Effector memory CD8-positive, alpha-beta T cell (primary cell): ENCODE measurements around the gene NR2F2.

Experiments
- ATAC-seq: fragments of 150-1000 bp; cut with Tn5 transposase; replicated peaks from 2 replicates; pipeline ENCODE4 v1.10.0; 2021; ENCODE audit warnings: mild to moderate bottlenecking, moderate library complexity
- DNase-seq, 3 experiments: peaks; one replicate each; pipeline ENCODE4 v3.0.0; 2021
- H3K27ac Mint-ChIP-seq, 2 donors: one replicate each; pipeline ENCODE4 v1.8.0; 2022; ENCODE audit warnings: mild to moderate bottlenecking in 2 of 2, mixed read lengths in 2 of 2, moderate library complexity in 2 of 2
- H3K27me3 Mint-ChIP-seq, 2 donors: one replicate each; pipeline ENCODE4 v1.8.0; 2022; ENCODE audit warnings: mixed read lengths in 2 of 2
- H3K36me3 Mint-ChIP-seq: one replicate; pipeline ENCODE4 v1.8.0; 2022; ENCODE audit warnings: mild to moderate bottlenecking, moderate library complexity, mixed read lengths; ENCODE audit not compliant: insufficient read depth
- H3K4me1 Mint-ChIP-seq, 2 donors: one replicate each; pipeline ENCODE4 v1.8.0; 2022; ENCODE audit warnings: low read depth in 2 of 2, mixed read lengths in 2 of 2
- H3K4me3 Mint-ChIP-seq, 2 donors: one replicate each; pipeline ENCODE4 v1.8.0; 2022; ENCODE audit warnings: mild to moderate bottlenecking in 2 of 2, mixed read lengths in 2 of 2, moderate library complexity in 2 of 2
- H3K9me3 Mint-ChIP-seq, 2 donors: one replicate each; pipeline ENCODE4 v1.8.0; 2022; ENCODE audit warnings: mixed read lengths in 2 of 2

The NR2F2 gene

DNA sequence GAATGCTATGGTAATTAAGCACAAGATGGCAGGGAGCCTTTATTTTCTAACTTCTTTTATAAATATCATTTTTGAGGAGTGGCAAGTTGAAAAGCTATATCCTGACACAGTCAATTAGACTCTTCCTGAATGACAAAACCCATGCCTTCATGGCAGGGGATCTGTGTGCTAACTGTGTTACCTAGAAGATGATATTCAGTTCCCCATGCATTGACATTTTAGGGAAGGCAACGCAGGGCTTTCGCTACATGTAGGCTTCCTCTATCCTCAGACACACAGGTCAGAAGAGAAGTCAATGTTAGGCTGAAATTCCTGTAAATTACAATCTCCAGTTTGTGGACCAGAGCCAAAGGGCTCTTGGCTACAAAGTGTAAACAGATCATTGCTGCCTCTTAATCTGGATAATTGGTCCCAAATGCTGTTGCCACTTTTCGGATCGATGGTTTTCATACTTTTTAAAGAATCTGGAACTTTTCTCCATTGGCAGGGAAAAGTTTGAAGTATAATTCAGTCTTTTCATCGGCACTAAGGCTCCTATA, 22.6 kb upstream of the NR2F2 start:
- Mint-ChIP-seq H3K4me3 (no peak overlapping the region), H3K36me3 (no peaks in the 10 kb centered on the region), H3K4me1 (no peaks in the 10 kb centered on the region), H3K27me3 (peaks cover 0 to 8% of the 10 kb centered on the region in 2 donors), H3K27ac (no peak overlapping the region), H3K9me3 (no peaks in the 10 kb centered on the region)
- DNase-seq (no peak), ATAC-seq (no peak)

DNA sequence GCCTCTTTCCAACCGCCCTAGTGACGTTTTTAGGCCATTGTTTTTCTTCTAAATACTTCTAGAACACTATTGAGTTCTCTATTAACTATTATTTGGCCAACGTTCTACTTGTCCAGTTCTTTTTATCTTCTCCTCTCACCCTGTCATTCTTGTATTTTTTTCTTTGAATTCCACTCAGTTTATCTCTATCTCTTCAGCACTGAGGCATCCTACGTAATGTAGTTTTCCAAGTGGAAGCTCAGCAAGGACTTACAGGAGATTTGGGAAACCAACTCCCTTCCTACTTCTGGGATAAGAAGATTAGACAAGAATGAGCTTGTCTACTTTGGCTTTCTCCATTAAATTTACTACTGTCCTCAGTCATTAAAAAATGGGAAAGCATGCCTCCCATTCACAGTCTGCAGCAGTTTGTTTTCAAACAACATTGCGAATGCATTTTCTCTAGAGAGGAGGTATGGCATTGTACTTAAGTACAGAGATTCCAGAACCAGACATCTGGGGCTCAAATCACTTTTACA, 21.3 kb upstream of the NR2F2 start:
- Mint-ChIP-seq H3K4me3 (no peak overlapping the region), H3K27me3 (peaks cover 0 to 18% of the 10 kb centered on the region in 2 donors), H3K9me3 (no peaks in the 10 kb centered on the region), H3K36me3 (no peaks in the 10 kb centered on the region), H3K27ac (no peak overlapping the region), H3K4me1 (no peaks in the 10 kb centered on the region)
- ATAC-seq (no peak), DNase-seq (no peak)

DNA sequence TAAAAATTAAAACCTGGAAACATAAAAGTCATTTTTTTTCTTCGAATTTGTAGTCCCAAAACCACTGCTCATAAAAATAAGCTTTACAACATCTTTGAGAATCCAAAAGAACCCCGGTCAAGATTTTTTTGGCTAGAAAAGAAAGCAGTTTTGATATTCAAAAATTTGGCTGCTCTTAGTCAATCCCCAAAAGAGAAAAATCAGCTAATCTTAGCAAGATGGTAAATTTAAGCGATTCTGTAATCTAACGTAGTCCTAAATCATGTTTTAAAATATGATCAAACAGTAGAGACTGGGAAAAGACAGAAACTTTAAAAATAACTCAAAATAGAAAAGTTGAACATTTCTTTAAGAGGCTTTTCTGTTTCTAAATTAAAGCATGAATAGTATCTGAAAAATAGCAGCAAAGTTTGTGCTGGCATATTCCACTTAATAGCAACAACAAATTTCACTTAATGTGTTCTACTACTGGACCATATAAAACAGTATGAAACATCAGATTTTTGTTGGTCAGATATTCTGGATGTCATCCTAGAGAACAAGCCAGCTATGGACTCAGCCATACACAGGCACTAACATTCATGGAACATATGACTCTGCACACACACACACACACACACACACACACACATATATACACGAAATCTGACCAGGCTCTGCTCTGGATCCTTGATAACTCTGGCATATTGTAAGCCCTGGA, 19.1 kb upstream of the NR2F2 start:
- H3K27ac Mint-ChIP-seq = no peak overlapping the region
- peaks cover 0 to 24% of the 10 kb centered on the region in 2 donors for H3K27me3 Mint-ChIP-seq
- H3K9me3 Mint-ChIP-seq = no peaks in the 10 kb centered on the region
- ATAC-seq (no peak), DNase-seq (no peak)
- H3K4me3 Mint-ChIP-seq = no peak overlapping the region
- no peaks in the 10 kb centered on the region for H3K36me3 Mint-ChIP-seq
- no peaks in the 10 kb centered on the region for H3K4me1 Mint-ChIP-seq

DNA sequence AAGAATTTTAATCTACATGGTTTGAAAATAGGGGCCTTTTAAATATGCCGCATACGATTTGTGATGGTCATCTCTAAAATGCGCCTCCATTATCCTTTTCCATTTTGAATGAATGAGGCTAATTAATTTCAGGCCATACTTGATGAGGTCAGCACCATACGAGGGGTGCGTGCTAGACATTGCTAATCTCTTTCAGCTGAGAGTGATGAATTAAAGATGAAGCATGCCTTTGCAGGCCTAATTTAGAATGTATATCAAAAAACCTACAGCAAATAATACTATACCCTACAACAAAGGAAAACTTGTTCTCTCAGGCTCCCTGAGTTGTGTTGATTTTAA, 18.6 kb upstream of the NR2F2 start:
- Mint-ChIP-seq H3K4me1 (no peaks in the 10 kb centered on the region), H3K27me3 (peaks cover 5 to 28% of the 10 kb centered on the region in 2 donors), H3K4me3 (no peak overlapping the region), H3K9me3 (no peaks in the 10 kb centered on the region), H3K36me3 (no peaks in the 10 kb centered on the region), H3K27ac (no peak overlapping the region)
- no peak for ATAC-seq
- no peak for DNase-seq

DNA sequence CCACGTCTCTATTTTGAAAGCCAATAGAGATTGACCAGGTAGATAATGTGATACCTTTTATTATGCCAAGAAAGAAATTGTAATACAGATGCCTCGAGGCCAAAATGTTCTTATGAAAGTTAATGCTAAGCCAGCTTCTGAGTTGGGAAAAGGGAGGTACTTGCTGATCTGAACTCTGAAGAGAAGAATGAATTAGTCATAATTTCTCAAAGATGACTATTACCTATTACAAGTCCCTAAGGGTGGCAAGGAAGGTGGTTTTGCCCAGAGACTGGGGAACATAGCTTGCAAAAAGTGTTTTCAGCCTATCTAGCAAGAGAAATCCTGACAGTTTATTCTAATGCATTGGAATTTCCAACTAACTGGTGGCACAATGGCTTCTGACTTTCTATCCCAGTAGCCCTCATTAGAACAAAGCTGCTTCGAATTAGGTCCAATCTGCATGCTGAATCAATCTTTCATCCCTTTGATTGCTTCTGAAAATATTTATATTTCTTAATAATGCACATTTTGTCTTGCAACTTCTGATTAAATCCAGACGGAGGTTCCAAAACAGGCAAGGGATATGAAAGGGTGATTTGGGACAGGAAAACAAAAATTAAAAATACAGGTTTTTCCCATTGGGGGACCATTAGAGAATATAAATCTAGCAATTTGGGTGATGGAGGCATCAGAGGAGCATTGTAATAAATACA, 17.7 kb upstream of the NR2F2 start:
- DNase-seq (no peak), ATAC-seq (no peak)
- no peak overlapping the region for H3K27ac Mint-ChIP-seq
- H3K9me3 Mint-ChIP-seq = no peaks in the 10 kb centered on the region
- H3K36me3 Mint-ChIP-seq = no peaks in the 10 kb centered on the region
- H3K27me3 Mint-ChIP-seq = peaks cover 11 to 35% of the 10 kb centered on the region in 2 donors
- H3K4me3 Mint-ChIP-seq = no peak overlapping the region
- no peaks in the 10 kb centered on the region for H3K4me1 Mint-ChIP-seq

DNA sequence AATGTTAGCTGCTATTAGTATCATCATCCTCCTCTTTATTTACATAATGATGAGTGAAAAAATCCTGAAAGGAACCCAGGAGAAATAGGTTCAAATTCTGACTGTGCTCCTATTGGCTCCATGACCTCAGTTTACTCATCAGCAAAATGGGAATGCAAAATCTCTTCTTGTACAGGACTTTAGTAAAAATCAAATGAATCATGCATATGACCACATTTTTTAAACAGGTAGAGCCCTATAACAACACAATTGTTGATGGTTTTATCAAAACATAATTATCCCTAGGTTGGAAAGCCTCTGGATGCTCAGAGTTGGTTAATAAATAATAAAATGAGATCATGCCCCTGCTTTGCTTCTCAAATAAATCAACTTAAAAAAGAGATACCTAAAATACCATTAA, 16.0 kb upstream of the NR2F2 start:
- no peak for DNase-seq
- Mint-ChIP-seq H3K4me3 (no peak overlapping the region), H3K27ac (no peak overlapping the region), H3K4me1 (no peaks in the 10 kb centered on the region), H3K36me3 (no peaks in the 10 kb centered on the region), H3K27me3 (peaks cover 15 to 37% of the 10 kb centered on the region in 2 donors), H3K9me3 (no peaks in the 10 kb centered on the region)
- ATAC-seq = no peak

DNA sequence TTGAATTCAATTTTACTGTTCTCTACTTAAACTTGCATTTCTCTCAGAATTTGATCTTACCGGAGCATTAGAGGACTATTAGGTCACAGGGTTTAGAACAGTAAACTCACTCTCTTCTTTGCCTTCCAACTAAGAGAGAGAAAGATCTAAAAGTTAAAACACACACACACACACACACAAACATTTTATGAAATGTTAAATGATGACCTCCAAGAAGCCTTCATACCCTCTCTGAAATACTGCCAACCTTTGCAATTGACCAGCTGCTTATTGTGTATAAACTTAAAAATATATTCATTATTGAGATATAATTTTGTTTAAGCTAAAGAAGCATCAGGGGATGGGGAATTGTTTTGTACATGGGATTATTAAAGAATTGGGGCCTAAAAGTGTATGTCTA, 15.5 kb upstream of the NR2F2 start:
- no peak for DNase-seq
- H3K36me3 Mint-ChIP-seq = no peaks in the 10 kb centered on the region
- H3K4me3 Mint-ChIP-seq = no peak overlapping the region
- no peaks in the 10 kb centered on the region for H3K4me1 Mint-ChIP-seq
- ATAC-seq = no peak
- no peaks in the 10 kb centered on the region for H3K9me3 Mint-ChIP-seq
- H3K27me3 Mint-ChIP-seq = peaks cover 19 to 42% of the 10 kb centered on the region in 2 donors
- H3K27ac Mint-ChIP-seq = no peak overlapping the region

DNA sequence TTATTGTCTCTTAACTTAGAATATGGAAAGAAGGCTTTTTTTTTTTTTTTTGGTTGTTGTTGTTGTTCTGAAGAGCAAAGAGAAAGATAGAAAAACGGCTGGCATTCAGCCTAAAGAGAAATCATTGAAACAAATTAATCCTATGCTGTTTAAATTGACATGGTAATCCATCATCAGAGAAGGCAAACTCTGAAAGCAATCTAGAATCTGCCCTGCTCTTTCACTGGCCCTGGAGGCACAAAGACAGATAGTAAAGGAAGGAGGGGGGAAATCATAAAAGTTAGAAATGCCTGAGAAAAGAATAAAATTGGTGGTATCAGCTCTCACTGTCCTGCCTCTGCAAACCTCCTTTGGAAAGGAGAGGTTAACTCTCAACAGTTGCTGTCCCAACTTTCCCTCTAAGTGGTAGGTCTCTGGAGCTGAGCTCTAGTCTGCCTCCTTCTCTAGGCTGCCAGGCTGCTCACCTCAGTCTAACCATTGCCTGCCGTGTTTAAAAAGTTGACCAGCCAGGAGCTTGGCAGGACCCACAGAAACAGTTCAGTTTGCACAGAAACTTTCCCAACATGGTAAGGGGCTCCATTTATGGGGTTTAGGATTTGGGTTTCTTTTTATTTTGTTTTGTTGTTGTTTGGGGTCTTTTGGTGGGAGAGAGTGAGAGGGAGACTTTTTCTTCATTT, 13.4 kb upstream of the NR2F2 start:
- peaks cover 41 to 49% of the 10 kb centered on the region in 2 donors for H3K27me3 Mint-ChIP-seq
- H3K4me3 Mint-ChIP-seq = no peak overlapping the region
- ATAC-seq (no peak), DNase-seq (no peak)
- no peaks in the 10 kb centered on the region for H3K9me3 Mint-ChIP-seq
- no peak overlapping the region for H3K27ac Mint-ChIP-seq
- no peaks in the 10 kb centered on the region for H3K36me3 Mint-ChIP-seq
- H3K4me1 Mint-ChIP-seq = no peaks in the 10 kb centered on the region

DNA sequence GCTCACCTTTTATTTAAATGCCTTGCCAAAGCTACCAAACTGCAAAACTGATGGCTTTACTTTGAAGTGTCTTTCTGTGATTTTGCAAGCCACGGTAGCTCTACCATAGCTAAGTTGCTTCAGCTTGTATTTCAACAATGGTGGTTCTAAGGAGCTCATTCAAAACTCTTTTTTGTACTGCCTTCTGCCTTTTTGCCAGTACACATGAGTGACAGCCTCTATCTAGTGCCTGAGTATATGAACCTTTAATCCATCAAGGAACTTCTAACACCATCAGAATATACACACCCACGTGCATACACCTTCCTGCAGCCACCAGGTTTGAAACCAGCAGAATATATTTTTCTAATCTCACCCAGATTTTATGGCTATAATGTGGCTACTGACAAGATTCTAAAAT, 10.4 kb upstream of the NR2F2 start:
- no peak overlapping the region for H3K4me3 Mint-ChIP-seq
- H3K27ac Mint-ChIP-seq = no peak overlapping the region

DNA sequence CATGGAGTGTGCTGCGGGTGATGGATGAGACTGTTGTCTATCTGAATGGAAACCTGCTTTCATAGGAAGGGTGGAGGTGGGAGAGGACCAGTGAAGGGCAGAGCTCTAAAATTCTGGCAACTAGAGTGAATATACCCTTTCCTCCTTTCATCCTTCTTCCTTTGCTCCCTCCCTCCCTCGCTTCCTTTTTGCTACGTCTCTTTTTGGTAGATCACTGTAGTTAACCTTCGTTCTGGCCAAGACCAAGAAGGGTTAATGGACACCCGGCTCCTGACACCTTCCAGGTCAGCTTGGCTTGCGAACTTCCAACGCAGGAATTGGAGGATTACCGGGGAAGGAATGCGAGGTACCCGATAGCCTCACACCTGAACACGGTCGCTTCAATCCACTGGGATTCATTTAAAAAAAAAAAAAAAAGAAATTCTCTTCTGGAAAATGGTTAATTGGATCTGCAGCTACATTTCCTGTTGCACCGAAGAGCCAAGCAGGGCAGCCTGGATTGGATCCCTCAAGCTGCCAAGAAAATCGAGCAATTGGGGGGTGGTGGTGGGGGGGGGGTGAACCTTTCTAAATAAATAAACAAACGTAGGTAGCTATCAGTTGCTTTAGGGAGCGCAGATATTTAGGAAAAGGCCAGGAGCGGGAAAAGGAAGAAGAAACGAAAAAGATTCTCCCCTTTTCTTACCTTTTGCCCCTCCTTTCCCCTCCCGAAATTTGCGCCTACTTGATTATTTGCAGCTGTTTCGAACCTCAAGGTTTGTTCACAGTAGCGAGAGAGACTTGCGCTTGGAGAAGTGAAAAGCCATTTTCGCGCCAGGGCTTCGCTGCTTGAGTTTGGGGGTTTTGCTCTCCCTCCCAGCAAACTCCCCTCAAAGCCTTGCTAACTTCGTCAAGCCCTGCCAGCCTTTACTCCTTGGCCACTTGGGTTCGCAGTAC, 9.5 kb upstream of the NR2F2 start:
- no peak overlapping the region for H3K4me3 Mint-ChIP-seq
- H3K4me1 Mint-ChIP-seq = peaks cover 0 to 1% of the 10 kb centered on the region in 2 donors
- H3K27ac Mint-ChIP-seq = no peak overlapping the region
- no peaks in the 10 kb centered on the region for H3K9me3 Mint-ChIP-seq
- no peaks in the 10 kb centered on the region for H3K36me3 Mint-ChIP-seq
- H3K27me3 Mint-ChIP-seq = peaks cover 60 to 79% of the 10 kb centered on the region in 2 donors
- no peak for DNase-seq
- no peak for ATAC-seq

More for the DNA sequence above, 10.4 kb upstream of the NR2F2 start:
- Mint-ChIP-seq H3K4me1 (peaks cover 0 to 1% of the 10 kb centered on the region in 2 donors), H3K36me3 (no peaks in the 10 kb centered on the region), H3K9me3 (no peaks in the 10 kb centered on the region), H3K27me3 (peaks cover 57 to 71% of the 10 kb centered on the region in 2 donors)
- ATAC-seq = no peak
- DNase-seq = no peak

DNA sequence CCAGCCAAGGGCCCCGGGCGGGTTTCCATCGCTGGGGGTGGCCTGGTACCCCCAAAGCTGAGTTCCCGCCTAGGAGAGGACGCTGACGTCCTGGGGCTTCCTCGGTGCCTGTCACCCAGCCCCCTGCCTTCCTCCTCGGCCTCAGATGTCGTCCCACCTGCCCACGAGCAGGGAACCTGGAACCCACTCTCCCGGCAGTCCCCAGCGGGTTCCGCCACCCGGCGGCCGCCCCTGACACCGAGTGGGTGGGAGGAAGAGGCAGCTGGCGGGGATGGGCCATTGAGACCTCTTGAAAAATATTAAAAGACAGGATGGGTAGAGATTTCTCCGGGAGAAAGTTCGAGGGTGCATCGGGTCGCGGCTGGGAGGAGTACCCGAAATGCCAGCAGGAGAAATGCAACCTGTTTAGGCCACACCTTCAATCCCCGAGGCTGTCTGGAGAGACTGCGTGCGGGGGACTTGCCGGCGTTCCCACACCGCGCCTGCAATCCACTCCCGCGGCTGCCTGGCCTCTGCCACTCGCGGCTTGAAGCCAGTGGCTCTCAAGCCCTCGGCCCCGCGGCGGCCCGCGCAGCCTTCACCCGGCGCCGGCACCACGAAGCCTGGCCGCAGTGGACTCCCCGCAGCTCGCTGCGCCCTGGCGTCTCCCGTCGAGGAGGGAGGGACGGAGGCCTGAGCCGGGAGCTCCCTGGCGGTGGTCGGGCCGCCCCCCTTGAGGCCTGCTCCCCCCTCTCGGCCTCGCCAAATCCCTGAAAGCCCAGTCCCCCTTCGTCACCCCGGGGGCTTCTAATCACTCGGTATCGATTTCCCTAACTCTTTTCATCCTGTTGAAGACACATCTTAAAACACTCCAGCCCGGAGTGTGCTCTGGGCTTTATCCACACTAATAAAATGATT, 8.6 kb upstream of the NR2F2 start:
- peaks cover 65 to 84% of the 10 kb centered on the region in 2 donors for H3K27me3 Mint-ChIP-seq
- no peak overlapping the region for H3K4me3 Mint-ChIP-seq
- no peaks in the 10 kb centered on the region for H3K36me3 Mint-ChIP-seq
- no peak for ATAC-seq
- H3K4me1 Mint-ChIP-seq = peaks cover 4% of the 10 kb centered on the region in 2 donors
- DNase-seq = no peak
- no peaks in the 10 kb centered on the region for H3K9me3 Mint-ChIP-seq
- H3K27ac Mint-ChIP-seq = no peak overlapping the region
